ENCODE measurements around the gene EHHADH.
"Not testable (repeated sequence)": the region's sequence is repeated elsewhere in the genome, so short reads cannot be mapped to it uniquely, and the experiment has no call there.

EHHADH gene

GRCh38 chr3:185253645-185254410 is at the start of gene EHHADH:
TSS of gene EHHADH (minus strand) at chr3:185254049. CDS start at chr3:185254022, 27 bp downstream.
- DNase-seq = peak; percentile 36

- not testable (repeated sequence) for DNase-seq
Observed at GRCh38 chr3:185299918-185300426, 46.1 kb upstream of the EHHADH start.

DNA sequence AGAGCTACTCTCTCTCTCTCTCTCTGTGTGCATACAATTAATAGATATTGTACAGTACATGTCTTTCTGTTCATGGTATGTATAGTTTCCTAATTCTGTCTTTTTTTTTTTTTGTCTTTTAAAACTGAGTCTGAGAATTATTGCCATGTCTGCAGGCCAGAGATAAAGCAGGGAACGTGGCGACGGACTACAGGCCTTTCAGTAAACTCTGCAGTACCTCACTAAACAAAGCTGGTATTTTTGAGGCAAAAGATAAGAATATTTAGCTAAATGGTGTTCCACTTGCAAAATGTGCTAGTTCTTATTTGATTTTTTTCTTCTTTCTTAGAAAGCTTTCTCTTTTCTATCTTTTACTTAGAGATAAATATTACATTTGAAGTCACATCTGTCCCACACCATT is 44.0 kb upstream of the EHHADH start:
- DNase-seq = no peak

GRCh38 chr3:185292238-185292637 is 38.4 kb upstream of the EHHADH start:
- no peak for DNase-seq

DNA sequence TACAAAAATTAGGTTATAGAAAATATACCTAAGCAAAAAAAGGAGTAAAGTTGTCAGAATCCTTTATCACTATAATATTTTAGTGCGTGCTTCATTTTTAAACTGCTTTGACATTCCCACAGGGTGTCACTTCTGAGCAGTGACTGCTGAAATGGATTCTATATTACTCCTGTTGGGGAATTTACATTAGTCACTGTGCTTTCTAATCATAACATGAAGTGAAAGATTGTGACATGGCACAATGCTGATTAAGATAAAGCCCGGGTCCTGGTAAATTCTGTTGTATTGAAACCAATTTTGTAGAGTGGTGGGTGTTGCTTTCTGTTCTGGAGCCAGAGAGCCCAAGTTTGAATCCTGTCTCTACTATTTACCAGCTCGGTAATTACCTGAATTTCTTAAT is 36.4 kb upstream of the EHHADH start:
- no peak for DNase-seq

DNA sequence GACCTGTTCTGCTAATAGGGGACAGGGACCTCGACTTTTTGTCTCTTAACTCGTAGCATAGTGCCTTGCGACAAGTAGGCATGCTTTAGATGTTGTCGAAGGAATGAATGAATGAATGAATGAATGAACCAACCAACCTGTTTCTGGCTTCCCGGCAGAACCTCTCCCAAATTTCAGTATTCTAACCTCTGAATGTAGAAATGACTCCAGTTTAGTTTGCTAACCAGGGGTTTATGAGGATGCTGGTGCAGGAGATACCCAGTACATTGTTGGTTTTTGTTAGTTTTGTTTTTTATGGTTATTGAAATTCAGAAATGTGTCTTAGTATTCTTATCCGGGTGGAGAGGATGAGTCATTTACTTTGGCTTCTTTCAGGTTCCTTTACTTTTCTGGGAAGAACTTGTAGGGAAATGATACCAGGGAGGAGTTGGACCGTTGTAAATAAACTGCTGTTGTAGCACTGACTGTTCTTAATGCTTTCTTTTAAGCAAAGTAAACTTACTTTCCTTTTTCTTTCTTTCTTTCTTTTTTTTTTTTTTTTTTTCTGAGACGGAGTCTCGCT is 29.6 kb upstream of the EHHADH start:
- DNase-seq = no peak

GRCh38 chr3:185282696-185283373 is 29.0 kb upstream of the EHHADH start:
- peak; percentile 99 for DNase-seq

GRCh38 chr3:185280572-185281365 is 26.9 kb upstream of the EHHADH start:
- peak; percentile 63 for DNase-seq

- no peak for DNase-seq
Observed at GRCh38 chr3:185279587-185280138, 25.8 kb upstream of the EHHADH start.

DNA sequence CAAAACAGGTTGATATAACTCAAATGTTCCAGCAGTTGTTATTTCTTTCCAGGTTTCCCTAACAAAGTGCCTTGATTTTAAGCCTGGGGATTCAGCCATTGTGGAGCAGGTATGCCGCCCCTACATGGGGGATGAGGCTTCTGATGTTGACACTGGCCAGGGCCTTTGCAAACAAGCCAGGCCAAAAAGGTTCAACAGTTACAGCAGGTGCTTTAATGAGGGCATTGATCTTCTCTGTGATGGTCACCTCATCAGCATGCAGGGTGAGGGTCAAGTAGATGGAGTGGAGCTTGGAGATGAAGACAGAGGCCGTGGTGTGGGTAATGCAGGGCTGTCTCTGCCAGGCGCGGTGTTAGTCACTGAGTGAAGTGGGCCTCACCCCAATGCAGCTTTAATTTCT is 22.6 kb upstream of the EHHADH start:
- no peak for DNase-seq

- no peak for DNase-seq
Observed at GRCh38 chr3:185272033-185272432, 18.2 kb upstream of the EHHADH start.

GRCh38 chr3:185270956-185271332 is 17.1 kb upstream of the EHHADH start:
- DNase-seq = no peak

DNA sequence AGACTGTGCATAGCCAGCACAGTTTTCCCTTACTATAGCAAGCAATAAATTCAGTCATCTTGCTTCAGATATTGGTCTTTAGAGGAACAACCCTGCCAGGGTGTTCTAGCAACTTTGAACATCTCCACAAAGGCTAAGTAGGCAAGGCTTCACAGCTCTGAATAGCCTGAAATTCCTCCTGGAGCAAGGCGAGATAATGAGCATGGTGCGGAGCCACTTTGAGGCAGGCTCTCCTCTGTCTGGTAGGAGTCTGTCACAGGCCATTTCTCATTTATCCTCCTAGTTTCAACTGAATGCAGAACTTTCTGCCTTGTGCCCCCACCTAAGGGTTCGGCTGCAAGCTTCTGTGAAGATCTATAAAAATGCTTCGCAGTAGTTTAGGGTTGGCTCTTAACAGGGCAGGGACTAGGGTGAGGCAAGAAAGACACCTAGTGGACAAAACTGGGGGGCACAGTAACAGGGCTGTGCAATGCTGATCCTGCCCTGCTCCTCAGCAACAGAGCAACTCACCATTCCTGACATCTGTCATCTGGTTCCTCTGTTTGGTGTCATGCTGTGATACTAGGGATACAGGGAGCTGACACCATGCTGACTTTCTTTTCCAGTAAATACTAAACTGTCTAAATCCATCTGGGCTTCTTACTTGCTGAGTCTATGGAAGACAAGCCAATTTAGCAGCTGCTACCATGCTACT is 16.6 kb upstream of the EHHADH start:
- peak; percentile 67 for DNase-seq

DNA sequence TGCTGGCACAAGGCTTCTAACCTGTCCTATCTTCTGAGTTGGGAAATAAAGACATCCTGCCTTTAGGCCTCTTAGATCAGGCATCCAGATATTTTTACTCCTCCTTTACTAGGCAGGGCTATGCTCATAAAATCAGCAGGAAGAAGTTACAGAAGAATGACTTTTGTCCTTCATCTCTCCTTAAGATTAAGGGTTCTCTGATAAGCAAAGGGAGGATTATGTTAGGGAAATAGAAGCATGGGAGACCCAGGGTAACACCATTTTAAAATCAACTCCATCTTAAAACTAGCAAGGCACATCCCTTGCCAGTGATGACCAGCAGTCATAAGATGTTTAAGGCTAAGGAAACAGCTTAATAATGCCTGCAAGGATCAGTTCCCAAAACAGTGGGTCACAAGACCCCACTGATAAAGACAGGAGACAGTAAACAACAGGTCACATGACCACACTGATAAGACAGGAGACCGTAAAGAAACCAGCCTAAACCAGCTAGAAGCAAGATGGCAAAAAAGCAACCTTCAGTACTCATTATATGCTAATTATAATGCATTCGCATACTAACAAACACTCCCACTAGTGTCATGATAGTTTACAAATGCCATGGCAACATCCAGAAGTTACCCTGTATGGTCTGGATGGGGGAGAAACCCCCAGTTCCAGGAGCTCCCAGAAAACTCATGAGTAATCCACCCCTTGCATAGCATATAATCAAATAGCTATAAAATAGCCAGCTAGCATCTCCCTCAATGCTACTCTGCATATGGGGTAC is 14.5 kb upstream of the EHHADH start:
- no peak for DNase-seq

- no peak for DNase-seq
Observed at GRCh38 chr3:185267193-185267592, 13.3 kb upstream of the EHHADH start.

DNA sequence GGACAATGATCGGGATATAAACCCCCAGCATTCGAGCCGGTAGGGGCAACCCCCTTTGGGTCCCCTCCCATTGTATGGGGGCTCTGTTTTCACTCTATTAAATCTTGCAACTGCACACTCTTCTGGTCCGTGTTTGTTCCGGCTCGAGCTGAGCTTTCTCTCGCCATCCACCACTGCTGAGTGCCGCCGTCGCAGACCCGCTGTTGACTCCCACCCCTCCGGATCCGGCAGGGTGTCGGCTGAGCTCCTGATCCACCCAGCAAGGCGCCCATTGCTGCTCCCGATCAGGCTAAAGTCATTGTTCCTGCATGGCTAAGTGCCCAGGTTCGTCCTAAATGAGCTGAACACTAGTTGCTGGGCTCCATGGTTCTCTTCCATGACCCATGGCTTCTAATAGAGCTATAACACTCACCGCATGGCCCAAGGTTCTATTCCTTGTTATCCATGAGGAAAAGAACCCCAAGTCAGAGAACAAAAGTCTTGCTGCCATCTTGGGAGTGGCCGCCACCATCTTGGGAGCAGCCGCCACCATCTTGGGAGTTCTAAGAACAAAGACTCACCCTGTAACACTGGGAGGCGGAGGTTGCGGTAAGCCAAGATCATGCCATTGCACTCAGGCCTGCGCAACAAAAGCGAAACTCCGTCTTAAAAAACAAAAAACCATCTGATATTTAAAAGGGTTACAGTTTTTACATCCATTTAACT is 11.2 kb upstream of the EHHADH start:
- no peak for DNase-seq

DNA sequence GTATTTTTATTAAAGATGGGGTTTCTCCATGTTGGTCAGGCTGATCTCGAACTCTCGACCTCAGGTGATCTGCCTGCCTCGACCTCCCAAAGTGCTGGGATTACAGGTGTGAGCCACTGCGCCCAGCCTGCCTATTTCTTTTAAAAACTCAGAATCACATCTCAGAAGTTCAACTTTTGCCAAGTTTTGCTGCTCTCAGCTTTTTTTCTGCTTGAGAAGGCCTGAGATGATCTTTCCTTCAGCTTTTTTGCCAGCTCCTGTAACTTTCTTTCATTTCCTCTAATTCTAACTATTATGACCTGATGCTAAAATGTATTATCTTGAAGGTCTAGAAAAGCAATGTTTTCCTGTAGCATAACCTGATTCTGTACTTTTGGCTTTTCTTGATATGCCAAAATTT is 9.6 kb upstream of the EHHADH start:
- no peak for DNase-seq

DNA sequence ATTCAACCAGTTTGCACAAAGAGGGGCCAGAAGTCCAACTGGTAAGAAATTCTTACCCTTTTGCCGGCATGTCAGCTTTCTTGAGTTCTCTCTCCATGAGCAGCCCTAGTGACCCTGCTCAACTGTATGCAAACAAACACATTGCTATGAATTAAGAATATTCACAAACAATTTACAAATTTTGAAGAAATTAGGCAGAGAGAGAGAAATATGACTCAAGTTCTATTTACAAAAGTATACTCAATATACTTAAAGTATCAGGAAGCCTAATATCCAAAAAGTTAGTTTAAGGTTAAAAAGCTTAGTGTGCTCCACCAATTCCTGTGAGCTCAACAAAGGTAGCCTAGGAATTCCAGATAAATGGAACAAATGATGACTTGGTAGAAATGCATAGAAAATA is 3.5 kb upstream of the EHHADH start:
- DNase-seq = no peak

GRCh38 chr3:185254799-185255198 is 950 bp upstream of the EHHADH start:
- no peak for DNase-seq

GRCh38 chr3:185253133-185253532 is 716 bp downstream of the EHHADH start:
- not testable (repeated sequence) for DNase-seq

DNA sequence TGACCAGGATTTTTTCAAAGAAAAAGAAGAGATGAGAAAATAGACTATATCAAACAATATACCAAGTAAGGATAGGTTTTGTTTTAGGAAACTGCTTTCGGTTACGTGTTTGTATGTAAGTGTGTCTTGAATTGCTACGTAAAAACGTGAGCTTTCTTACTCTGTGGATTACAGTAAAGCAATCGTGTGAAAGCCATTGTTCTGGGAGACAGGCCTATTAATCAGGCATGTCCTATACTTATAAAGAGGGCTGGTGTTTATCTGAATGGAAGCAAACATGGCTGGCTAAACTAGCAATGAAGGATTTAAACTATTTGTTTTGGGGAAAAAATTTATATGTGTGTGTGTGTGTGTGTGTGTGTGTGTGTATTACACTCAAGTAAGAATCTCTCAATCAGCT is 2.6 kb downstream of the EHHADH start:
- no peak for DNase-seq
